Measurements from ENCODE around the gene TOMT. TPM values are rescaled to one million over a fixed set of nuclear protein-coding genes. Genes with fewer than 3 reads are reported as not detected.

TOMT gene
- total RNA-seq, 1 donor from 2014 or later = not detected

DNA sequence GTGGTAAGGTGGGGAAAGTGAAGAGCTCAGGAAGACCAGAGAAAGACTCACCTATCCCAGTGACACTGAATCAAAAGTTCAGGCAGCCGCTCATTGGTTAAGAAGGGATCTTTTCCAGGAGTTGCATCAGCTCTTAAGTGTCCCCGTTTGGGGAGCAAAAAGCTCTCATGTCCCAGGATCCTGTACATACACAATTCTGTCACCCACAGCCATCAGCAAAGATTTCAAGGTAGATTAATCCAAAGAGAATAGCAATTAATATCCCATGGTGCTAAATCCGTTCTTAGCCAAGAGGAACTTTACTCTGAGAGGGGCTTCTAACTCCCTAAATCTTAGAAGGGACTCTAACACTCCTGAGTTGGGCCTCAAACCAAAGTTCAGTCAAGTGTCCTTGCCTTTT is 49.1 kb downstream of the TOMT start:
- H3K9me3 Mint-ChIP-seq = no peaks in the 10 kb centered on the region
- no peaks in the 10 kb centered on the region for H3K36me3 Mint-ChIP-seq (ENCODE audit: low read depth)
- H3K4me3 Mint-ChIP-seq = no peak overlapping the region
- peaks cover 17% of the 10 kb centered on the region for H3K27me3 Mint-ChIP-seq (ENCODE audit: low read depth)
- no peaks in the 10 kb centered on the region for H3K4me1 Mint-ChIP-seq
- no peak for TF ChIP-seq CTCF (conservative IDR thresholded peaks at IDR 0.05)
- DNase-seq (ENCODE audit: low read depth, low spot score) = no peak
- no peak overlapping the region for H3K27ac Mint-ChIP-seq (ENCODE audit: unreplicated experiment)

DNA sequence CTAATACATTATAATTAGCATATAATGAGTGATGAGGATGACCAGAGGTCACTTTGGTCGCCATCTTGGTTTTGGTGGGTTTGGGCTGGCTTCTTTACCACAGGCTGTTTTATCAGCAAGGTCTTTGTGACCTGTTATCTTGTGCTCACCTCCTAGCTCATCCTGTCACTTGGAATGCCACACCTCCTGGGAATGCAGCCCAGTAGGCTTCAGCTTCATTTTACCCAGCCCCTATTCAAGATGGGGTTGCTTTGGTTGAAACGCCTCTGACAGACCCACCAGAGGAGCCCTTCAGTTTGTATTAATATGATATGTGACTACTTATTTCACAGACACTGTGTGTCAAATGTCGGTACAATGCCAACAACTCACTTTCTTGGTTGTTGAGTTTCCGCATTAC is 50.0 kb downstream of the TOMT start:
- DNase-seq (ENCODE audit: low read depth, low spot score) = no peak
- no peak for TF ChIP-seq CTCF (conservative IDR thresholded peaks at IDR 0.05)
- peaks cover 22% of the 10 kb centered on the region for H3K27me3 Mint-ChIP-seq (ENCODE audit: low read depth)
- H3K9me3 Mint-ChIP-seq = no peaks in the 10 kb centered on the region
- H3K4me1 Mint-ChIP-seq = no peaks in the 10 kb centered on the region
- H3K27ac Mint-ChIP-seq (ENCODE audit: unreplicated experiment) = no peak overlapping the region
- no peaks in the 10 kb centered on the region for H3K36me3 Mint-ChIP-seq (ENCODE audit: low read depth)
- no peak overlapping the region for H3K4me3 Mint-ChIP-seq

- TF ChIP-seq CTCF (conservative IDR thresholded peaks at IDR 0.05) = no peak
These were observed 51.4 kb downstream of the TOMT start for GRCh38 chr11:72157131-72157530.

More at GRCh38 chr11:72157131-72157530, 51.4 kb downstream of the TOMT start:
- Mint-ChIP-seq H3K4me1 (no peaks in the 10 kb centered on the region), H3K27ac (ENCODE audit: unreplicated experiment) (no peak overlapping the region), H3K4me3 (no peak overlapping the region), H3K9me3 (peaks cover 2% of the 10 kb centered on the region), H3K27me3 (ENCODE audit: low read depth) (peaks cover 29% of the 10 kb centered on the region), H3K36me3 (ENCODE audit: low read depth) (no peaks in the 10 kb centered on the region)
- no peak for DNase-seq (ENCODE audit: low read depth, low spot score)

Small RNA genes lying within 50 kb of the gene (microRNA-seq; reads per million reads assigned to microRNA genes)
- gene MIR3165 = 1.8 reads per million

Other genes starting within 250 kb of the TOMT start
- gene DEFB131B, start 227.5 kb upstream of the TOMT start, total RNA-seq = not detected in 2 replicates
- 11.3 and 12.9 TPM in 2 replicates for gene XNDC1N, start 177.3 kb upstream of the TOMT start, total RNA-seq
- 48.8 and 49.9 TPM in 2 replicates for gene RNF121, start 176.9 kb upstream of the TOMT start, total RNA-seq
- gene IL18BP, start 107.0 kb upstream of the TOMT start, total RNA-seq = 10.7 and 10.8 TPM in 2 replicates
- gene NUMA1, start 25.4 kb upstream of the TOMT start, total RNA-seq = 173 and 179 TPM in 2 replicates
- gene LRRC51, start 25.1 kb upstream of the TOMT start, total RNA-seq = 11.6 and 13.5 TPM in 2 replicates
- 79.1 and 79.6 TPM in 2 replicates for gene LAMTOR1, start 2.6 kb upstream of the TOMT start, total RNA-seq
- gene ANAPC15, start 6.8 kb downstream of the TOMT start, total RNA-seq = 68.4 and 74.5 TPM in 2 replicates
- not detected in 2 replicates for gene FOLR3, start 29.8 kb downstream of the TOMT start, total RNA-seq
- gene FOLR1, start 86.2 kb downstream of the TOMT start, total RNA-seq = not detected in 2 replicates
- gene FOLR2, start 110.9 kb downstream of the TOMT start, total RNA-seq = not detected in 2 replicates
- 242 and 247 TPM in 2 replicates for gene INPPL1, start 118.8 kb downstream of the TOMT start, total RNA-seq
- gene PHOX2A, start 138.3 kb downstream of the TOMT start, total RNA-seq = 5.1 and 5.6 TPM in 2 replicates